ENCODE data around the gene ALPL.
"Not testable (repeated sequence)": the region's sequence is repeated elsewhere in the genome, so short reads cannot be mapped to it uniquely, and the experiment has no call there.

ALPL gene

DNA sequence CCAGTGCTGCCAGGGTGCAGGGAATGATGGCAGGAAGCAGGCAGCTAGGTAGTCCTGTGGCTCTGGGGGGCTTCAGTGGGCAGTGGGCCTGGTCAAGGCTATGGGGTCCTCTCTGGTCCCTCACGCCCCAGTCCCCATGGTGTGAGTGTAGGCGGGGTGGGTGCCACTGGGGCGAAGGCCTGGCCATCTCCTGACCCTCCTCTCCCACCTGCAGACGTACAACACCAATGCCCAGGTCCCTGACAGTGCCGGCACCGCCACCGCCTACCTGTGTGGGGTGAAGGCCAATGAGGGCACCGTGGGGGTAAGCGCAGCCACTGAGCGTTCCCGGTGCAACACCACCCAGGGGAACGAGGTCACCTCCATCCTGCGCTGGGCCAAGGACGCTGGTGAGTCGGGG, 53.7 kb downstream of the ALPL start:
- no peak for TF ChIP-seq CTCF (IDR thresholded peaks at IDR 0.05)
- Histone ChIP-seq H3K27ac (no peak overlapping the region), H3K4me3 (no peak overlapping the region)
- no peak for DNase-seq (ENCODE audit: low spot score)

DNA sequence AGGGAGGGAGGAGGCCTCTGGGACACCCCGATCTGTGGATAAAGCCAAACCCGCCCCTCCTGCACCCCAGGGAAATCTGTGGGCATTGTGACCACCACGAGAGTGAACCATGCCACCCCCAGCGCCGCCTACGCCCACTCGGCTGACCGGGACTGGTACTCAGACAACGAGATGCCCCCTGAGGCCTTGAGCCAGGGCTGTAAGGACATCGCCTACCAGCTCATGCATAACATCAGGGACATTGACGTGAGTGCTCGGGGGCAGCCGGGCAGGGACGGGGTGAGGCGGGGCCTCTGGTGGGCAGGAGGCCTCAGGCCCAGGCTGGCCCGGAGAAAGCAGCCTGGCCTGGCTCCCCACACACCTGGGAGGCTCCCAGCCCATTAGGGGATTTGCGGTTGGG, 54.7 kb downstream of the ALPL start:
- Histone ChIP-seq H3K4me3 (no peak overlapping the region), H3K27ac (no peak overlapping the region)
- no peak for DNase-seq (ENCODE audit: low spot score)
- TF ChIP-seq CTCF (IDR thresholded peaks at IDR 0.05) = no peak

DNA sequence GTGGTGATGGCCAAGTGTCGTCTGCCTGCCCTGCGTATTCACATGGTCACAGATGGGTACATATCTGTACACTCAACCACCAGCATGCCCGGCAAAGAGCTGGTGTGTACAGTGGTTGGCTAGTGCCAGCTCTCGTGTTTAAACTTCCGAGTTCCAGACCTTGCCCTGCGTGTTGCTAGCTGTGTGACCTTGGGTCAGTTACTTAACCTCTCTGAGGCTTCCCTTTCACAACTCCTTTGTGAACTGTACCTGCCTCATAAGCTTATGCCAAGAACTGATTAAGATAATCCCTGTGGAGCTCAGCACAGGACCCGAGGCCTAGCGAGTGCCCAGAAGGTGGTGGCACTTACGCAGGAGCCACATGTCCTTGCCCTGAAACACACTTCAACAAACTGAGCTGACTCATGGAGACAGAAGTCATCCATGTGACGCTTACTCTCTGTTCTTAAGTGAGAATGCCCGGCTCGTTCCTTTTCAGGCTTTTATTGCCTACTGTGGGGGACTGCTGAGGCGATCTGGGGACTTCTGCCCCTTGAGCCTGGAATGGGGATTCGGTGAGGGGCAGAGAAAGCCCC, 55.4 kb downstream of the ALPL start:
- no peak overlapping the region for H3K27ac ChIP-seq
- DNase-seq (ENCODE audit: low spot score) = no peak
- TF ChIP-seq CTCF (IDR thresholded peaks at IDR 0.05) = no peak
- H3K4me3 ChIP-seq = no peak overlapping the region

DNA sequence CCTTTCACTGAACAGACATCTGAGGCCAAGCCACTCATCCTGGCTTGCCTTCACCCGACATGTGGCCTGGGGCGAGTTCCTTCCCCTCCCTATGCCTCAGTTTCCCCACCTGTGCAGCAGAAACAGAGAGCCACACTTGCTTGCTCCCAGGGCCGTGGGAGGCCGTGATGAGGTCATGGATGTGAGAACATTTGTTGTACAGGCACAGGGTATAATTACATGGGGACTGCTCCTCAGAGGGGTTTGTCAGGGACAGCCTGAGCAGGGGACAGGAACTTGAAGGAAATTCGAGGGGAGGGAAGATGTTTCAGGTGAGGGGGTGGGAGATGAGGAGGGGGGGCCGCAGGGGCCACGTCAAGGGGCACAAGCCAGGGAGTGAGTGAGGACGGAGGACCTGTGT, 56.1 kb downstream of the ALPL start:
- Histone ChIP-seq H3K27ac (no peak overlapping the region), H3K4me3 (no peak overlapping the region)
- TF ChIP-seq CTCF (IDR thresholded peaks at IDR 0.05) = no peak
- DNase-seq (ENCODE audit: low spot score) = no peak

- H3K4me3 ChIP-seq; H3K27ac ChIP-seq; DNase-seq (ENCODE audit: low spot score): not testable (repeated sequence)
Observed at GRCh38 chr1:21566361-21566760, 57.1 kb downstream of the ALPL start.

GRCh38 chr1:21567241-21568005, 58.2 kb downstream of the ALPL start:
- H3K27ac ChIP-seq = no peak overlapping the region
- DNase-seq (ENCODE audit: low spot score) = no peak
- TF ChIP-seq CTCF (IDR thresholded peaks at IDR 0.05) = no peak
- no peak overlapping the region for H3K4me3 ChIP-seq

DNA sequence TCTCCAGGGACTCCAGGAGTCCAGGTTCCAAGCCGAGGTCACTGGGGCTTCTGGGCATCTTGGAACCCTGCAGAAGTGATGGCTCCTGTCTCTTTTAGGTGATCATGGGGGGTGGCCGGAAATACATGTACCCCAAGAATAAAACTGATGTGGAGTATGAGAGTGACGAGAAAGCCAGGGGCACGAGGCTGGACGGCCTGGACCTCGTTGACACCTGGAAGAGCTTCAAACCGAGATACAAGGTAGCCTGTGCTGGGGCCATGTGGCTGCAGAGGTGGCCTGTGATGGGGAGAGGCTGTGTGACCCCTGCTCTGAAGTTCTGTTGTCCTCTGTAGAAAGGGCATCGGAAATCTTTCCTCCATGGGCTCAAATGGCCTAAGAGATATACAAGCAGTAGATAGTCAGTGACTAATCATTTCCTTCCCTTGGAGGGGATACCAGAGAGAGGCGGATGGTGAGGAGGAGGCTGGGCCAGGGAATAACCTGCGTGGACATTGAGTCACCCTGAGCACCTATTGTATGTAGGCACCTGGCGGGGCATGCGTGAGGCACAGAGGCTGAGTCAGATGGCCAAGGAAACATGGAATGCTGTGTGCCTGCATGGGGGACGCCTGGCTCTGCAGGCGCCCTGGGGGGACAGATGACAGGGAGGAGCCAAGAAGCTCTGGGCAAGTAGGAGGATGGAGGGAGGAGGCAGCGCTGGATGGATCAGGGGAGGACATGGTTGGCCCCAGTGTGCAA, 59.0 kb downstream of the ALPL start:
- Histone ChIP-seq H3K27ac (no peak overlapping the region), H3K4me3 (no peak overlapping the region)
- TF ChIP-seq CTCF (IDR thresholded peaks at IDR 0.05) = no peak
- DNase-seq (ENCODE audit: low spot score) = no peak
